Liver (tissue), 9 donors: ENCODE measurements around the gene SDF2L1. TPM values are rescaled to one million over a fixed set of nuclear protein-coding genes. Genes with fewer than 3 reads are reported as not detected.

Source experiments
- DNase-seq: peaks from one replicate; pipeline ENCODE4 v3.0.0-alpha.2; 2017; ENCODE audit warnings: low spot score
- H3K27ac ChIP-seq, 2 donors: one replicate each; pipeline ENCODE4 v1.7.0; 2013; ENCODE audit warnings: inconsistent platforms in 2 of 2, low read length in 2 of 2, control low read depth in 1 of 2, low read depth in 1 of 2, mild to moderate bottlenecking in 1 of 2
- H3K27me3 ChIP-seq, 4 donors: one replicate each; pipeline versions ENCODE4 v1.6.1 to v1.7.0; 2013; ENCODE audit warnings: low read length in 3 of 4, inconsistent platforms in 1 of 4, mild to moderate bottlenecking in 1 of 4, moderate library complexity in 1 of 4; ENCODE audit not compliant: control insufficient read depth in 4 of 4, insufficient read depth in 4 of 4
- H3K36me3 ChIP-seq, 4 donors: one replicate each; pipeline versions ENCODE4 v1.6.1 to v1.7.0; 2013; ENCODE audit warnings: low read length in 3 of 4, mild to moderate bottlenecking in 3 of 4, low read depth in 1 of 4, moderate library complexity in 1 of 4; ENCODE audit not compliant: control insufficient read depth in 4 of 4, insufficient read depth in 3 of 4
- H3K4me1 ChIP-seq, 4 donors: one replicate each; pipeline versions ENCODE4 v1.6.1 to v1.7.0; 2013; ENCODE audit warnings: low read length in 3 of 4, mild to moderate bottlenecking in 3 of 4, moderate library complexity in 1 of 4; ENCODE audit not compliant: control insufficient read depth in 4 of 4, insufficient read depth in 4 of 4
- H3K4me3 ChIP-seq, 3 donors: one replicate each; pipeline versions ENCODE4 v1.6.1 to v1.7.0; 2013; ENCODE audit warnings: low read length in 3 of 3, control low read depth in 1 of 3, low read depth in 1 of 3, mild to moderate bottlenecking in 1 of 3
- H3K9ac ChIP-seq, 2 donors: one replicate each; pipeline ENCODE4 v1.7.0; 2013; ENCODE audit warnings: low read length in 2 of 2, mild to moderate bottlenecking in 2 of 2, moderate library complexity in 2 of 2, control low read depth in 1 of 2, low read depth in 1 of 2
- H3K9me3 ChIP-seq, 4 donors: one replicate each; pipeline versions ENCODE4 v1.6.1 to v1.7.0; 2013; ENCODE audit warnings: low read length in 3 of 4; ENCODE audit not compliant: control insufficient read depth in 4 of 4
- CTCF ChIP-seq: fragments of 150-350 bp; IDR thresholded peaks from 2 replicates; pipeline ENCODE4 v1.5.1; 2017; ENCODE audit warnings: improper control_type of control experiment, low read depth, low read length; ENCODE audit not compliant: missing input control
- EGR1 ChIP-seq, 2 donors: IDR thresholded peaks; 2 replicates each; pipeline ENCODE4 v1.6.1; 2016 to 2018; ENCODE audit warnings: antibody characterized with exemption in 2 of 2, low read depth in 2 of 2
- FOXA1 ChIP-seq: IDR thresholded peaks from 2 replicates; pipeline ENCODE4 v1.6.1; 2016; ENCODE audit warnings: antibody characterized with exemption
- FOXA2 ChIP-seq: IDR thresholded peaks from 2 replicates; pipeline ENCODE4 v1.6.1; 2016; ENCODE audit warnings: antibody characterized with exemption
- GABPA ChIP-seq, 2 donors: IDR thresholded peaks in 1 of 2; conservative IDR thresholded peaks in 1 of 2; 2 replicates each; pipeline ENCODE4 v1.6.1; 2016; ENCODE audit warnings: antibody characterized with exemption in 2 of 2, mild to moderate bottlenecking in 1 of 2, moderate library complexity in 1 of 2
- HNF4A ChIP-seq, 2 donors: conservative IDR thresholded peaks; 2 replicates each; pipeline ENCODE4 v1.6.1; 2016; ENCODE audit warnings: antibody characterized with exemption in 2 of 2, mild to moderate bottlenecking in 2 of 2
- HNF4G ChIP-seq: IDR thresholded peaks from 2 replicates; pipeline ENCODE4 v1.6.1; 2016; ENCODE audit warnings: antibody characterized with exemption
- JUND ChIP-seq, 2 donors: IDR thresholded peaks; 2 replicates each; pipeline ENCODE4 v1.6.1; 2016; ENCODE audit warnings: antibody characterized with exemption in 2 of 2
- RAD21 ChIP-seq, 2 donors: IDR thresholded peaks; 2 replicates each; pipeline ENCODE4 v1.6.1; 2016; ENCODE audit warnings: antibody characterized with exemption in 2 of 2, mild to moderate bottlenecking in 2 of 2
- RXRA ChIP-seq, 2 donors: IDR thresholded peaks; 2 replicates each; pipeline ENCODE4 v1.6.1; 2017 to 2018; ENCODE audit warnings: antibody characterized with exemption in 2 of 2, mild to moderate bottlenecking in 1 of 2
- TAF1 ChIP-seq: conservative IDR thresholded peaks from 2 replicates; pipeline ENCODE4 v1.6.1; 2016; ENCODE audit warnings: antibody characterized with exemption, mild to moderate bottlenecking
- YY1 ChIP-seq: IDR thresholded peaks from 2 replicates; pipeline ENCODE4 v1.6.1; 2016; ENCODE audit warnings: antibody characterized with exemption, mild to moderate bottlenecking
- WGBS: extraction: QIAGEN DNeasy Blood & Tissue Kit; methylation state at CpG from one replicate; pipeline ENCODE4 v1.1.7; 2013; 5-methylcytosine and 5-hydroxymethylcytosine counted together
- polyA plus RNA-seq, 2 donors: library from polyadenylated mRNA; stranded (reverse) in 1 of 2; unstranded in 1 of 2; fragments of 200-250 nt in 1 of 2; fragments of >200 nt in 1 of 2; fragmentation: Nextera tagmentation in 1 of 2; extraction: Ambion mirVana in 1 of 2; gene quantifications; one replicate each; pipeline versions ENCODE4 v1.2.1 to v1.2.3, GENCODE V29; 2013 to 2015
- total RNA-seq, 2 donors: library from RNA; depleted of rRNA; stranded (reverse); fragments of >200 nt; gene quantifications; one replicate each; pipeline ENCODE4 v1.2.3, GENCODE V29; 2014
- TF ChIP-seq, protein P1 (sequence below): IDR thresholded peaks from 2 replicates; pipeline ENCODE4 v1.6.1; 2016; ENCODE audit warnings: antibody characterized with exemption, mild to moderate bottlenecking
- donor health status: healthy.
- donor health status: healthy.
- donor health status: healthy.
- donor health status: healthy.
- donor health status: healthy.

Gene SDF2L1
- total and polyA plus RNA-seq, 4 donors = 36.3 to 173 (median 82.9) TPM

DNA sequence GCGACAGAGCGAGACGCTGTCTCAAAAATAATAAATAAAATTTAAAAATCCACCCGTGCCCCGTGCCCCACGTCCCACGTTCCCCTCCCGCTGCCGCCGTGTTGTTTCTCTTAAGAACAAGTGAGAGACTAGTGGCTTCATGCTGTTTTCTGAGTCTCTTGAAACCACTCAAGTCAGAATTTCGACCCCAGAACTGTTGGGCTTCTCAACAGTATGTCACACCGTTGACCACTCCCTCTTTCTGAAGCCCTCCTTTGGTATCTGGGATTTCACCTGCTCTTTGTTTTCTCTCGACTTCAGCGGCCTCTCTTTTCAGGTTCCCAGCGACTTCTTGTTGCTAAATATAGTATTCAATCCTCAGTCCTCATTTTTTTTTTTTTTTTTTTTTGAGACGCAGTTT, 24.7 kb downstream of the SDF2L1 start:
- H3K9me3 ChIP-seq = no peaks in the 10 kb centered on the region
- peaks cover 1 to 13% (median 7%) of the 10 kb centered on the region in 4 donors for H3K36me3 ChIP-seq
- peaks cover 0 to 9% (median under 1%) of the 10 kb centered on the region in 4 donors for H3K4me1 ChIP-seq
- TF ChIP-seq HNF4G (no peak), CTCF (no peak), EGR1 (IDR thresholded peaks at IDR 0.05; ENCODE audit: low read depth in 2 of 2) (no peak), FOXA2 (no peak), RXRA (IDR thresholded peaks at IDR 0.05) (no peak), RAD21 (IDR thresholded peaks at IDR 0.05) (no peak), GABPA (IDR thresholded peaks at IDR 0.05 in 1 of 2, conservative IDR thresholded peaks at IDR 0.05 in 1 of 2) (no peak), JUND (IDR thresholded peaks at IDR 0.05) (no peak), FOXA1 (no peak)
- peak overlapping the region in 1 of 2 donors; percentile 29 for H3K9ac ChIP-seq
- H3K27ac ChIP-seq = peak overlapping the region; percentile 94 to 95
- H3K27me3 ChIP-seq = no peaks in the 10 kb centered on the region
- peak overlapping the region in 2 of 3 donors; percentile 60 to 64 for H3K4me3 ChIP-seq
- WGBS = 58% methylated on average over 16 of the region's 16 CpGs
- DNase-seq = no peak

- no peak overlapping the region for H3K27ac ChIP-seq
- WGBS = 87% methylated on average over 9 of the region's 9 CpGs
- H3K36me3 ChIP-seq = peaks cover 2 to 27% (median 15%) of the 10 kb centered on the region in 4 donors
- TF ChIP-seq HNF4G = no peak
- no peak for TF ChIP-seq GABPA (IDR thresholded peaks at IDR 0.05 in 1 of 2, conservative IDR thresholded peaks at IDR 0.05 in 1 of 2)
- no peak for TF ChIP-seq TAF1
- no peak for TF ChIP-seq CTCF
- TF ChIP-seq YY1 = no peak
- TF ChIP-seq HNF4A (conservative IDR thresholded peaks at IDR 0.05) = no peak
- TF ChIP-seq, protein P1, sequence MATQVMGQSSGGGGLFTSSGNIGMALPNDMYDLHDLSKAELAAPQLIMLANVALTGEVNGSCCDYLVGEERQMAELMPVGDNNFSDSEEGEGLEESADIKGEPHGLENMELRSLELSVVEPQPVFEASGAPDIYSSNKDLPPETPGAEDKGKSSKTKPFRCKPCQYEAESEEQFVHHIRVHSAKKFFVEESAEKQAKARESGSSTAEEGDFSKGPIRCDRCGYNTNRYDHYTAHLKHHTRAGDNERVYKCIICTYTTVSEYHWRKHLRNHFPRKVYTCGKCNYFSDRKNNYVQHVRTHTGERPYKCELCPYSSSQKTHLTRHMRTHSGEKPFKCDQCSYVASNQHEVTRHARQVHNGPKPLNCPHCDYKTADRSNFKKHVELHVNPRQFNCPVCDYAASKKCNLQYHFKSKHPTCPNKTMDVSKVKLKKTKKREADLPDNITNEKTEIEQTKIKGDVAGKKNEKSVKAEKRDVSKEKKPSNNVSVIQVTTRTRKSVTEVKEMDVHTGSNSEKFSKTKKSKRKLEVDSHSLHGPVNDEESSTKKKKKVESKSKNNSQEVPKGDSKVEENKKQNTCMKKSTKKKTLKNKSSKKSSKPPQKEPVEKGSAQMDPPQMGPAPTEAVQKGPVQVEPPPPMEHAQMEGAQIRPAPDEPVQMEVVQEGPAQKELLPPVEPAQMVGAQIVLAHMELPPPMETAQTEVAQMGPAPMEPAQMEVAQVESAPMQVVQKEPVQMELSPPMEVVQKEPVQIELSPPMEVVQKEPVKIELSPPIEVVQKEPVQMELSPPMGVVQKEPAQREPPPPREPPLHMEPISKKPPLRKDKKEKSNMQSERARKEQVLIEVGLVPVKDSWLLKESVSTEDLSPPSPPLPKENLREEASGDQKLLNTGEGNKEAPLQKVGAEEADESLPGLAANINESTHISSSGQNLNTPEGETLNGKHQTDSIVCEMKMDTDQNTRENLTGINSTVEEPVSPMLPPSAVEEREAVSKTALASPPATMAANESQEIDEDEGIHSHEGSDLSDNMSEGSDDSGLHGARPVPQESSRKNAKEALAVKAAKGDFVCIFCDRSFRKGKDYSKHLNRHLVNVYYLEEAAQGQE = no peak
- TF ChIP-seq FOXA2 = no peak
- TF ChIP-seq RXRA (IDR thresholded peaks at IDR 0.05) = no peak
- H3K4me3 ChIP-seq = no peak overlapping the region
- no peak overlapping the region for H3K9ac ChIP-seq
- H3K9me3 ChIP-seq = no peaks in the 10 kb centered on the region
- H3K27me3 ChIP-seq = no peaks in the 10 kb centered on the region
- H3K4me1 ChIP-seq = peaks cover 0 to 9% (median under 1%) of the 10 kb centered on the region in 4 donors
- DNase-seq = no peak
Measured at GRCh38 chr22:21669026-21669425, 26.9 kb downstream of the SDF2L1 start.
